ENCODE data around the gene SIPA1L3.
A peak's percentile ranks its signal among the peaks of the same experiment; 100 is the strongest.

SIPA1L3 gene

GRCh38 chr19:38042132-38042531 is 135.1 kb downstream of the SIPA1L3 start:
- POLR2A ChIA-PET: no interaction called here
- Histone ChIP-seq H3K36me3 (ENCODE audit: control insufficient read depth in 2 of 2, insufficient read depth in 1 of 2, low read length in 2 of 2) (peaks cover 0 to 6% of the 10 kb centered on the region in 2 experiments; a peak in 1 of 3 replicates), H3K9me3 (ENCODE audit: control insufficient read depth, insufficient read depth, low read depth, low read length) (peaks cover 6% of the 10 kb centered on the region), H3K4me3 (ENCODE audit: low read depth, low read length) (no peak overlapping the region), H3K4me1 (ENCODE audit: control insufficient read depth, insufficient read depth, low read length) (0 out of 2 replicates have a peak, but pooled peaks cover under 1% of the 10 kb centered on the region), H3K27ac (ENCODE audit: extremely low read depth, low read depth, low read length) (no peak overlapping the region)
- TF ChIP-seq ZNF350 (tag by site-specific recombination; IDR thresholded peaks at IDR 0.05) (peak; percentile 6; the same call in 1 of the 2 replicates), ZNF280D (tag by site-specific recombination; IDR thresholded peaks at IDR 0.05) (peak; percentile 87), RBAK (tag by site-specific recombination; IDR thresholded peaks at IDR 0.05) (no peak), ZNF660 (tag by site-specific recombination; IDR thresholded peaks at IDR 0.05) (no peak), ZNF664 (tag by site-specific recombination; IDR thresholded peaks at IDR 0.05) (no peak), PATZ1 (tag by site-specific recombination; IDR thresholded peaks at IDR 0.05) (no peak), ZFP69B (tag by site-specific recombination; IDR thresholded peaks at IDR 0.05) (no peak), SETDB1 (IDR thresholded peaks at IDR 0.05; ENCODE audit: insufficient read length, low read length) (peak; percentile 29), ZNF302 (tag by site-specific recombination; IDR thresholded peaks at IDR 0.05; ENCODE audit: low read depth) (no peak), TRIM28 (IDR thresholded peaks at IDR 0.05; ENCODE audit: borderline replicate concordance, low read length) (no peak), PBX3 (CRISPR knock-in tag; IDR thresholded peaks at IDR 0.05) (no peak), ZNF580 (tag by site-specific recombination; IDR thresholded peaks at IDR 0.05) (0 out of 2 replicates have a peak, but pooled peaks have one; percentile 49), ZNF174 (tag by site-specific recombination; IDR thresholded peaks at IDR 0.05) (0 out of 2 replicates have a peak, but pooled peaks have one; percentile 13)
- CTCF ChIA-PET: interaction anchor here (0.6 to 5.2 kb wide), 8 partner anchors 10 to 1959 kb away, joined by 3 to 23 read pairs (median 4); no protein-coding TSS in a partner anchor

- Histone ChIP-seq H3K36me3 (ENCODE audit: control insufficient read depth in 2 of 2, insufficient read depth in 1 of 2, low read length in 2 of 2) (peaks cover 0 to 6% of the 10 kb centered on the region in 2 experiments; a peak in 1 of 3 replicates), H3K4me3 (ENCODE audit: low read depth, low read length) (no peak overlapping the region), H3K4me1 (ENCODE audit: control insufficient read depth, insufficient read depth, low read length) (no peaks in the 10 kb centered on the region), H3K9me3 (ENCODE audit: control insufficient read depth, insufficient read depth, low read depth, low read length) (peaks cover 6% of the 10 kb centered on the region), H3K27ac (ENCODE audit: extremely low read depth, low read depth, low read length) (no peak overlapping the region)
- POLR2A ChIA-PET: no interaction called here
- CTCF ChIA-PET: interaction anchor here (0.6 to 5.2 kb wide), 4 partner anchors 16 to 1866 kb away, joined by 4 to 23 read pairs (median 10); no protein-coding TSS in a partner anchor
- TF ChIP-seq ZBTB1 (tag by site-specific recombination; IDR thresholded peaks at IDR 0.05): no peak
- TF ChIP-seq ZIC2 (tag by site-specific recombination; IDR thresholded peaks at IDR 0.05): peak; percentile 94
- TF ChIP-seq REST (tag by site-specific recombination; IDR thresholded peaks at IDR 0.05): peak; percentile 43; the same call in 1 of the 2 replicates
These were observed 136.7 kb downstream of the SIPA1L3 start for GRCh38 chr19:38043649-38044144.
